Activated CD8-positive, alpha-beta memory T cell treated with anti-CD3 and anti-CD28 coated beads, Interleukin-2, amount 50 U/mL, for 1 hour (primary cell): ENCODE results near the gene MSMP.

Experiments used
- DNase-seq: peaks from one replicate; pipeline ENCODE4 v3.0.0-alpha.2; 2020; ENCODE audit errors: extremely low read depth

MSMP gene

DNA sequence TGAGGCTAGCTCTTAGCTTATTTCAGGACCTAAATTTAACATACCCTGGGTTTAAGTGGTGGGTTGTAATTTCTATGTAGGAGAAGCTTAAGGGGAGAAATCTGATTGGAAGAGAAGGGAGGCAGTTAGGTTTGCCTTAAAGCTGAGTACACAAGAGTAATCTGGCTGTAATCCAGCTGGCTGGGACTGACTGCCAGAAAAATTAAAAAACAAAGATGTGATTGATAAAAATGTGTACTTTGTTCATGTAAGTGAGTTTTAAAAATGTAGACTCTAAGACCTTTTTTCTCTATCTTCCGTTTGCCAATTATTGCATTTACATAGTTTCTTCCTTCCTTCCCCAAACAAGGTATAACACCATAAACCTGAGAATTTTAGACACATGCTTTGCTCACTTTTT is 17.5 kb upstream of the MSMP start:
- no peak for DNase-seq

DNA sequence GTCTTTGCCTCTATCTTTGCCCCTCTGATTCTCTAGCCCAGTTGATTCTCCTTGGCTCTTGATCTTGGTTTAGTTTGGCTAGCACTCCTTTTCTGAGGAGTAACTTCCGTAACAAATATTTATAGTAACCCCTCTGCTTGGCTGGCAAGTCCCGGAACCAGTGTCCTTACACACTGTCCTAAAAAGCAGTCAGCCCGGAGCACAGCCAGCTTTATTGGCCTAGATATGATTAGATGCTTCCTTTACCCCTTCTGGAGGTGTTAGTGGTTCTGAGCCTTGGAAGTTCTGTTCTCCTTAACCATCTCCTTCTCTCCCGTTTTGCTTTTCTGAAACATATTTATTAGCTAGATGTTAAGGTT is 17.0 kb upstream of the MSMP start:
- no peak for DNase-seq

DNA sequence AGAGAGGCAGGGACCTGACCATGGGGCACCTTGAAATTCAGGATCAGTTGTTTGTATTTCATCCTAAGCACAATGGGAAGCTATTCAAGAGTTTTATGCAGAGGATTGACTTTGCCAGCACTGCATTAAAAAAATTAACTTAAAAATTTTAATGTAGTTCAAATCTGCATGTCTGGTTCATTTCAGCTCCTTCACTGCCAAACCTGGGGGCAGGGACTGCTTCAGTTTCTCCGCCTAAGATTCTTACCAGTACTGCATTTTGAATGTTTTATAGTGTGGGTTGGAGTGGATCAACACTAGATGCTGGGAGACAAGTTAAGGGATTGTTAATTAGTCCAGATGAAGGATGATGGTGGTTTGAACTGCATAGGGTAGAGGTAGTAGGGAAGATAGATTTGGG is 15.7 kb upstream of the MSMP start:
- DNase-seq, result no peak

DNA sequence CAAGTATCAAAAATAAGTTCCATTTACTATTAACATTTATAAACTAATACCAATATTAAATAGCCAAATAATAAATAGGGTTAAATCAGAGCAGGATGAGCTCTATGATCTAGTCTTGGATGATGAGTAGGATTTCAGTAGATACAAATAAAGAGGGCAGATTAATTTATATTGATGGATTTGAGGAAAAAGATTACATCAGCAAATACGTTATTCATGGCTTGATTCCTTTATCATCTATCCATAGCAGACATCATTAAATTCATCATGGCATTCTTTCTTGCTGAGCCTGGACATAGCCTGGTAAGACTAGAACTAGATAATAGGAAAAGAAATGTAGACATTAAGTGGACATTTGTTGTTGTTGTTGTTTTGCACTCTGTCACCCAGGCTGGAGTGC is 13.4 kb upstream of the MSMP start:
- DNase-seq, result no peak

DNA sequence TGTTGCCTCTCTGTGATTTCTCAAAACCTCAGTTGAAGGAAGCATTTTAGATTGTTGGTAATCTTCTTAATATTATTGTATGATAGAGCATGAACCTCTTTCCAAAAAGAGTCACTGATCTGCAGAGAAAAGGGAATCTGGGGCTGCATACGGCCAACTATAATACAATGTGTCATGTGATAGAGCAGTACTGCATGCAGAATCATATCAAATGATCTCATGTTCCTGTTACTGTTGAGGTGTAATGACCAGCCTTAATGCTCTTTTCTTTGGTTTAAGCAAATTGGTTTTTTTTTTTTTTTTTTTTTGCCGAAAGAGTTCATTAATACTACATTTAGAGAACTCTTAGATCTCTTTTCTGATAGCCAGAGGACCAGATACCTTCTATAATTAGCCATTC is 12.9 kb upstream of the MSMP start:
- DNase-seq, result no peak

DNA sequence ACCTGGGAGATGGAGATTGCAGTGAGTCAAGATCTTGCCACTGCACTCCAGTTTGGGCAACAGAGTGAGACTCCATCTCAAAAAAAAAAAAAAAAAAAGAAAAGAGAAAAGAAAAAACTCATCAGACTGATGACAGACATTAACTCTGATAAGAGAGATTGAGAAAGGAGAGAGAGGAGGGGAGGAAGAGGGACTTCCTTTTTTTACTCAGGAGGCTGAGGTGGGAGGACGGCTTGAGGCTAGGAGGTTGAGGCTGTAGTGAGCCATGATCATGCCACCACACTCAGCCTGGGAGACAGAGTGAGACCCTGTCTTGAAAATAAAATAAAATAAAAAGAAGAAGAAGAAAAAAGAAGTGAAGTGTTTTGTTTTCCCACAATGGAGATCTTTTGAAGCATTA is 9.7 kb upstream of the MSMP start:
- no peak for DNase-seq

DNA sequence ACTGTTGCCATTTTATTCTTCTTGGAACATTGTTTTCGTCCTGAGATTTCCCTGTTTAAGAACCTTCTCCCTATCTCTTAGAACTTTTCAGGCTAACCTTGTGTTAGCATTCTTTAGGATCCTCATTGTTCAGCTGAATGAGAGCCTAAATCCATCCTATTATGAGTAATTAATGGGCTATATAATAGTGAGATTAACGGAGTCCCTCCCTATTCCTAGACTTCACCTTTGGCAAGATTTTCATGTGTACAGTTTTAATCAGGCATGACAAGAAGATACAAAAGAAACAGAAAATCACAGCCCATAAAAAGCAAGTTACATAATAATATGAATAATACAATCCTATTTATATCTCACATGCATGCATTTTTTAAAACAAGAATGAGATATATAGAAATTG is 9.1 kb upstream of the MSMP start:
- no peak for DNase-seq

DNA sequence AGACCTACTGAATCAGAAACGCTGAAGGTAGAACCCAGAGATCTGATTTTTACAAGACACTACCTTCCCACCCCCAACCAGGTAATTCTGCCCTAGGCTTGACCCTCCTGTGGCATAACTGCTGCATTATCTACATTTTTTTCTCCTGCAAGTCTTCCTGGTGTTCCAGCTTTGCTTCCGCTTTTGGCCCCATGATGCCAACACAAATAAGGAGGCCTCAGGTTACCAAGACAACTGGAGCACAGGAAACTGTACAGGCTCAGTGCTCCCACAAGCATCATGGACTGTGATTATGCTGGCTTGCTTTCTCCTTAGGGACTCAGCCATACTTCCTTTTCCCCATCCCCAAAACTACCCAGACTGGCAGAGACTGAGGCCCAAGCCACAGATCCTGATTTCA is 6.6 kb upstream of the MSMP start:
- no peak for DNase-seq

DNA sequence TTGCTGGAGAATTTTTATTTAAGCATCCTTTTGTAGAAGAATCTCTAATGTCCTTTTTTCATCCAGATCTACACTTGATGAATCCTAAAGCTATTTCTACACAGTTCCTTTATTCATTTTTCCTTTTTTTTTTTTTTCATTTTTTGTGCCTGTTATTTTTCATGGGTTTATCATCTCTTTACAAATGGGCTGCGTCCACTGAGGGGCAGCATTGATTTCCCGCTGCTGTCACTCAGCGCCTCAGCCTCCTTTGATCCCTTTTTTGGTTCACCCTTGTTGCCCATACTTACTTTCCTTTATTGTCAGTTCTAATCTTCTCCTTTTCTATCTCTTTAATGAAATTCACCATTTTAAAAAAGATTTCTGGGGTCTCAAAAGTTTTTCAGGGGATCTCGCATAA is 5.7 kb upstream of the MSMP start:
- DNase-seq, result no peak

DNA sequence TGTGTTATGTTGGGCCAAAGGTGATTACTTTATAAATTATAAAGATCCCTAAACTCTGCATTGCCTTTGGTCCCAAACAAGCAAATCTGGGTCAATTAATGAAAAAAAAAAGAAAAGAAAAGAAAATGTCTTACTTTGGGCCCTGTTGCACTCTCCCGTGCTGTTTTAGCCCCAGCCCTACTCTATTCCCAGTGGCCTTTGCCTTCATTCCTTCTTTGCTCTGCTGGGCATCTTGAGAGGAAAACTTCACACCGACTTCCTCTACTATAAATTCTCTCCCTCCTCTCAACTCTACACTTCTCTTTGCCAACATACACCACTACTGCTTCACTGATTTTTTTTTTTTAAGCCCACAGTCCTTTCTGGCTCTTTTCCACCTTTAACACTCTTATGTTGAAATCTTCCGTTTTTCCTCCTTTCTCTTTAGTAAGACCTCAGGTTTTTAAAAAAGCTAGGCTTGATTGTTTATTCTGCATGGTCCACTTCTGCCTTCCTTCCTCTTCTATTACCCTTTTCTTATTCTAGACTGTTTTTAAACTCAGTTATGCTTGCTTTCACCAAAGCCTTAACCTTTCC is 4.5 kb upstream of the MSMP start:
- no peak for DNase-seq

DNA sequence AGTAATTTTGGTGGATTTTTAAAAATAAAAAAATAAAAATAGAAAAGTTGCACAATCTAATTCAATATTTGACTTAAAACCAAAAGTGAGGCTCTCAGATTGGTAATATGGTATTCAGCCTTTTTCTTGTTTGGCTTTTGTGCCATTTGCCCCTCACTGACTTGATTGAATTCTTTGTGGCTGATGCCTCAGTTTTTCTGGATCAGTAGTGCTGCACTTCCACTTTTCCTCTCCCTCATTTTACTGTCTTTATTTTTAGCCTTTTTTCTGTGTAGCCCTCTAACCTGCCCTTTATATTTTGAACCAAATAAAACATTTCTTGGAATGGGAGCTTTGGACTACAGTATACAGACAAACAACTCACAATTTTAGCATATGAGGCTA is 3.8 kb upstream of the MSMP start:
- no peak for DNase-seq

DNA sequence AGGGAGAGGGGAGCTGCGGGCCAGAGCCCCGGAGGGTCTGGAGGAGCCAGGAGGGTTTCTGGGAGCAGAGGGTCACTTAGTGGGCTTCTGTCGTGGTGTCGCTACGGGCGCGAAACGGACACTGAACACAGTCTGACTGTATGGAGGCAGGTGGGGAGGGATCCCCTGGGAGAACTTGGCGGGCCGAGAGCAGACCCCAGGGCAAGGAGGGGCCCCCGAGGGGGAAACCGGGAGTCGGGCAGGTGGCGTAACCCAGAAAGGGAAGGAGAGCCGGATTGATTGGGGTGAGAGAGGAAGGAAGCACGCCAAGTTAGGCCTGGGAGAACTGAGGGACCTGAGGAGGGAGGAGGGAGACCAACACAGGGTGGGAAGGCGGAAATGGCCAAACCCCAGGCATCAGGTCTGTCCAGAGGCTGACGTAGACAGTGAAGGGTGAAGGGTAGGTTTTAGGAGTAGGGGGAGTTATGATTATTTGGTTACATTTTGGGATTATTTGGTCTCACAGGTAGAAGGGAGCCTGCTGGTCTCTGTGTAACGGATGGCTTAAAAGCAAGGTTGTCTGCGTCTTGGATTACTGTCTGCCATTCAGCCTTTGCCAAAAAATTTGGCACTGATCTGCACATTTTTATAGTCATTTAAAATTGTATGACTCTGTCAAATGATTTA is 3.3 kb upstream of the MSMP start:
- DNase-seq, result no peak

DNA sequence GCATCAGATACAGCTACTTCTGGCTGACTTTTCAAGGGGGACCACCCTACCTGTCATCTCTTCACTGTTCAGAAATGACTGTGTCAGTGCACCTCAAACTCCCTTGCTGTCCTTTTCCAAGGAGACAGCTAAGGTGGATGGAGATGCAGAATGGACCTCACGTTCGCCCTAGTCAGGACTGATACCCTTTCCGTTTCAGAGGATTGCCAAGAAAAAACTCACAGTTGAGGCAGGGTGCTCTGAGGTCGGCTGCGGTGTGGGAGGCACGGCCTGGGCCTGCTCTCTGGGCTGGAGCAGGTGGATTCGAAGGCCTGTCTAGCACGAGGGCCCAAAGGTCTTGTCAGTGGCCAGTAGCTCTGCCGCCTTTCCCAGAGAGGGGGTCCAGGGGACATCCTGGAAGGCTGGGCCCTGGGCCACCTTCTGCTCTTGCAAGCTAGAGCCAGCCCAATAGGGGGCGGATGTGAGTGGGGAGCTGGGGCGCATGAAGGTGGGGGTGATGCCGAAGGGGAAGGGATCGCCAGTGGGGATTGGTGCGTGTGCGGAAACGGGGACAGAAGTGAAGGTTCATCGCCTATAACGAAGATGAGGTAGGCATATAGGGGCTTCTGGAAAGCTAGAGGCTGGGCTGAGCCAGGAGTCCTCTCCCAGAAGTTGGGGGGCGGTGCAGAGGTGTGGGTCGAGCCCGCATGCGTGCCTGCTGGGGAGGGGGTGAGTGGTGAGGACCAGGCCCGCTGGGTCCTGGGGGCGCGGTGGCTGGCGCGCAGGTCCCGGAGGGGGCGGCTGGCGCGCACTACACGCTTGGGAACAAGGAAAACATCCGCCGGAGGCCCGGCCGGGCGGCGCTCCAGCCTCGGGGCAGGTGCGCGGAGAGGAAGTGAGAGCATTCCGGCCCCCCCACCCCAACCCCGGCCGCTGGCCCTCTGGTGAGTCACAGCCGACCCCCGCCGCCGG is 2.5 kb upstream of the MSMP start:
- peak; percentile 51 for DNase-seq

DNA sequence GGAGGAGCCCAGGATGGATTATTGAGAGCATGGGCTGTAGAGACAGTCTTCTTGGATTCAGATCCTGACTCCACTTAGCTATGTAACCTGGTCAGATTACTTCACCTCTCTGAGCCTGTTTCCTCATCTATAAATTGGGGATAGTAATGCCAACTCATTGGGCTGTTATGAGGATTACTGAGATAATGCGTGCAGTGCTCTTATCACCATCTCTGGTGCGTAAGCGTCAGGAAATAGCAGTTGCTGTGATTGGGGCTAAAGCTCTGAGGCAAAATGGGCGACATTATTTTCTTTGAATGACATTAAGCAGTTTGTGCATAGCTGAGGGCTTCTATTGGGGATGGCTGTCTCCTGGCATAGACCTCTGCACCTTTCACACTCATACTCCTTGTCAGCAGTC is 995 bp upstream of the MSMP start:
- no peak for DNase-seq

DNA sequence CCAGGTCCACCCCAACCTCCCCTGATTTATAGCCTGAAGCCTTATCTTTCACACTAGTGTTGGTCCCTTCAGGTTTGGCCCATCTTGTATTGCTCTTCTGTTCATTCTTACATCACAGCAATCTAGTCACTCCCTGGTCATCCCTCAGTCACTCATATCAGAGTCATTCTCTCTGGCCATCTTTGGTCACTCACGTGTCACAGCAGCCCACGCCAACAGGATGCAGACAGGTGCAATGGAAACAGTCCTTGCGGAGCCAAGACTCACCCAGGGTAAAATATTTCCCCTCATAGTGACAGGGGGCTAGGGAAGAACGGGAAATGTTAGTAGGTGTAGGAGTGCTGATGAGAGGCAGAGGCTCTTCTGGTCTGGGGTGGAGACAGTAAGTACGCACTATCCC is 610 bp downstream of the MSMP start:
- no peak for DNase-seq

DNA sequence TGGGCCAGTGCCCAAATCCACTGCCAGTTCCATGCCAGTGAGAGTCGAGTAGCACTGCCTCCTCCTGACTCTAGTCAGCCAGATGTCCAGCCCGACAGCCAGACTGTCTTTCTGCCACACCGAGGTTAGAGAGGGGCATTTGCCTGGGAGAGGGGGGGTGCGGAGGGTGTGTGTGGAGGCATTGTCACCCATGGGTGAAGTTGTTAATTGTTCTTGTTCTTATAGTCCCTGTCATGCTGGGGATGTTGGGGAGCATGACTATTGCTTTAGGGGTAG is 3.9 kb downstream of the MSMP start:
- no peak for DNase-seq

DNA sequence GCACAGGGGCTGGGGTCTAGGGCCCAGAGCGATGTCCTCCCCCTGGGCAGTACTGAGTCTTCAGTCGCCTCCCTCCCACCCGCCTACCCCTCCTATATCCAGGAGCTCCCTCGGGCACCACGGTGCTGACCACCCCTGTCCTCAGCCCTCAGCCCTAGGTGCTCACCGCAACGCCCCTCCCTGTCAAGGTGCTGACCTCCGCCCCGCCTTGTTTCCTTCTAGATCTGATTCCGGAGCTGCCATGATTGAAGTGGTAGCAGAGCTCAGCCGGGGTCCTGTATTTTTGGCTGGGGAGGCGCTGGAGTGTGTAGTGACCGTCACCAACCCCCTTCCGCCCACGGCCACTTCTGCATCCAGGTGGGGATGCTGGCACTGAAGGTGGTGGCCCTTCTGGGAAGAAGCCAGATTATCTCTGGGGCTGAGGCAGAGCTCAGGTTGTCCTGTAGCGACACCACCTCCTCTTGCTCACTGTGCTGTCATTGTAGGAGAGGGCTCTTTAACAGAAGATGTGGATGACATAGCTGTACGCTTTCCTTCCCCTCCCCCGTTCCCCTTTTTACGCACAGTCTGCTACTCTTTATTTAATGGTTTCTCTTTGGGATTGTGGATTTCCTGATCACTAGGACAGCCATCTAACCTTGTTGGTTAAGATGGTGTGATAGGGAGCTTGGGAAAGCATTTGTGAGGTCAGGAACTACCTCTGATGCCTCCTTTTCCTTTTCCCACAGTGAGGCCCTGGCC is 4.4 kb downstream of the MSMP start:
- no peak for DNase-seq

DNA sequence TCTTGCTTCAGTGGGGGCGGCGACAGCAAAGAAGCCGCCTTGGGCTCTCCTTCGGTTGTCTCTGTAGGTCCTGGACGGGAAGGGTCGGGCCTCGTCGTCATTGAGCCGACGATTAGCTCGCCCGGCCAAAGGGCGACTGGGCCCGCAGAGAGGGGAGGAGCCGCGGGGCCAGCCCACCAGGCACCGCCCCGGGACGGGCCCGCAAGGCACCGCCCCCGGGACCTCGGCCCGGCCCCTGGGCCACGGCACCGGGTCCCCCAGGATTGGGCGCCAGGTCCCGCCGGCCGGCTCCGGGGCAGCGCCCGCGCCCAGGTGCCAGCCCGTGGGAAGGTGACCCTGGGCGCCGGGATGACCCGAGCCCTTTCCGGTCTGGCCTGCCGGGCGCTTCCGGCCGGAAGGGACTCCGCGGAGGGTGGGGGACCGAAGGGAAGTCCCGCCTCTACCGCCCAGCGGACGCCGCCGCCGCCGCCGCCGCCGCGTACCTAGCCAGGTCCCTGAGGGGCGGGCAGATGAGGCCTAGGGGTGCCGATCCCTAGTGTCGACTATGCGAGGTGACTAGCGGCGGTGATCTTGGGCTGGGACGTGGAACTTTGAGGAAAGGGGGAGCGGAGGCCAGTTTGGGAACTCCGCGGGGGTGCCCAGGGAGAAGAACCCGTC is 5.1 kb downstream of the MSMP start, which contains the start of the genes GBA2 and RGP1:
GBA2 (minus strand) TSS at position 371 of the 657 bp plus-strand sequence. CDS start 524 bp downstream, outside the sequence.
RGP1 (plus strand) TSS at position 430 of the 657 bp plus-strand sequence. CDS start 469 bp downstream, outside the sequence.
- DNase-seq, result no peak

DNA sequence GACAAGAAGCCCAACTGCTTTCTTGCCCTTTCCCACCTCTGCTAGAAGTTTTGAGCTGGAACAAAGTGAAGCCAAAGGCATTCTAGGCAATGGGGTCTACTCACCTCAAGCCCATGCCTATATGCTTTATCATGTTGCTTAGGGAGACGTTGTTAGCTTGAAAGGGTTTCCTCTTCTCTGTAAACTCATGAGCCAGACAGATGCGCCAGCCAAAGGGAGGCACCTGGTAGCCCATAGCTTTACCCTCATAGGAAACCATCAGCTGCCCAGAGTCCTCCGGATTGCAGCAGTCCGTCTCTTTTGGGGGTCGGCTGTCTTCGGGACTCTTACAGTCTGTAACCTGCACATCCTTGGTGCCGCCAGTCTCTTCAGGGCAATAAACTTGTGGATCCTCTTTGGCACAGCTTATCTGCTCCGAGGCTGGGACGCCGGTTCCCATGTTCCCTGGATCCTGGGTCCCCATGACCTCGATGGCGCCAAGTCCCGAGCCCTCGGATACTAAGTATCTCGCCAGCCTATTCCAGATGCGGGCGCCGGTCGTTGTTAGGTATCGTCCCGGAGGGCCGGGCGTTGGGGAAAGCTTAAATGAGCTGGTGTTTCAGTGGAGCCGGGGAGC is 5.7 kb downstream of the MSMP start:
- no peak for DNase-seq

DNA sequence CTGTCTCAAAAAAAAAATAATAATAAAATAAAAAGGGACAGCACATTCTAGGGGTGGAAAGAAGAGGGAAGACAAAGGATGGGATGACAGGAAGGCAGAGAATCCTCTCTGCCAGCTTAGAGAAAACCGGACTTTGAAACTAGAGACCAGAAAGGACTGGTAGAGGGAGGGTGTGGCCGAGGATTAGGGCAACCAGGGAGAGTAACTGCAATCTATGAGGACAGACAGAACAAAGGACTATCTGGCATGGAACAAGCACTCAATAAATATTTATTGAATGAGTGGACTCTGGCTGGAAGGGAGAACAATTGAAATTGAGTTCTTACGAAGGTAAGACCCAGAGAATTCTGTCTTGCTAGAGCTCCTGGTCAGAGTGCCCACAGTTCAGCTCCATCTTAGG is 7.5 kb downstream of the MSMP start:
- DNase-seq, result no peak

DNA sequence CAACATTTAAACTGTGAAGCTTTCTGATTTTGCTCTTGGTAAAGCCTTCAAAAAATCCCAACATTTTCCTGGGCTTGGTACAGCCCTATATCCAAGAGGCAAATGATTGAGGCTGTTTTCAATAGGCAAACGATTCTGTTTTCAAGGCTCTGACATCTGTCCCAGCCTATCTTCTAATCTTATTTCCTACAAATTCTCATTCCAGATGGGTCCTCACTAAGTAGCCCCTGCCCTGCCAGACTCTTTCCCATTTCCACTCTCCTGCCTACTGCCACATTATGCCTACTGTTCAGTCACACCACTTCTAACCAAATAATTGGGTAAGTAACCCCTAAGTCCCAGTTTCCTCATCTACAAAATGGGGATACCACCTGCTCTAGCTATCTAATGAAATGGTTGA is 8.5 kb downstream of the MSMP start:
- no peak for DNase-seq
